ENCODE measurements around the gene PTGER2. TPM values are rescaled to one million over a fixed set of nuclear protein-coding genes. Genes with fewer than 3 reads are reported as not detected.

Gene PTGER2
- total and polyA plus RNA-seq, 2 of the 8 experiments (the other 6 are each of a cell fraction or from before 2014, with no cell fraction given): 1.2 TPM

- H3K18ac ChIP-seq (ENCODE audit: extremely low read depth, low read length): no peak overlapping the region
- H3K9me3 ChIP-seq (ENCODE audit: insufficient read depth in 2 of 2, low read depth in 1 of 2, low read length in 1 of 2): no peaks in the 10 kb centered on the region
- no peak overlapping the region for H2BK12ac ChIP-seq (ENCODE audit: low read depth, low read length)
- no peak overlapping the region for H3K9ac ChIP-seq (replicated peaks in 1 of 4; ENCODE audit: extremely low read depth in 1 of 4, low read depth in 3 of 4, low read length in 3 of 4)
- H4K8ac ChIP-seq (ENCODE audit: extremely low read depth, insufficient read depth, low read length): no peak overlapping the region
- no peak overlapping the region for H3K4me2 ChIP-seq (ENCODE audit: insufficient read depth in 1 of 2, low read depth in 2 of 2, low read length in 2 of 2)
- no peak overlapping the region for H3K4me3 ChIP-seq (ENCODE audit: extremely low read depth in 1 of 4, insufficient read depth in 2 of 4, low read depth in 3 of 4, low read length in 4 of 4)
- no peak overlapping the region for H3K4ac ChIP-seq (replicated peaks; ENCODE audit: insufficient read length, low read depth, low read length)
- H3K79me2 ChIP-seq (ENCODE audit: control insufficient read depth in 1 of 2, insufficient read depth in 2 of 2, low read length in 2 of 2): no peaks in the 10 kb centered on the region
- no peak overlapping the region for H3K56ac ChIP-seq (replicated peaks; ENCODE audit: insufficient read length, low read depth, low read length)
- DNase-seq (ENCODE audit: low read depth in 1 of 2, low spot score in 2 of 2): peak in 1 of 2 experiments; percentile 16
- H4K20me1 ChIP-seq (replicated peaks in 1 of 2; ENCODE audit: control insufficient read depth in 1 of 2, insufficient read depth in 2 of 2, low read length in 2 of 2): no peaks in the 10 kb centered on the region
- no peak overlapping the region for H2BK120ac ChIP-seq (replicated peaks; ENCODE audit: low read depth, low read length)
- ChIA-PET POLR2A (ENCODE audit: partially characterized antibody) (interaction anchor here (0.7 kb wide), 1 partner anchor 23 kb away, joined by 3 read pairs; no protein-coding TSS in a partner anchor), CTCF (ENCODE audit: partially characterized antibody) (interaction anchor here (0.6 to 2.0 kb wide), 5 partner anchors 12 to 291 kb away, joined by 3 to 5 read pairs (median 3); no protein-coding TSS in a partner anchor)
- H3K14ac ChIP-seq (ENCODE audit: insufficient read length): no peak overlapping the region
- FAIRE-seq: no peak
- no peak overlapping the region for H4K91ac ChIP-seq (replicated peaks; ENCODE audit: insufficient read length, low read length)
- H3K23me2 ChIP-seq (ENCODE audit: low read depth, low read length): no peaks in the 10 kb centered on the region; the same call in 1 of the 2 replicates
- H3K36me3 ChIP-seq (ENCODE audit: control insufficient read depth in 2 of 4, insufficient read depth in 4 of 4, low read length in 3 of 4): no peaks in the 10 kb centered on the region
- no peak overlapping the region for H2BK5ac ChIP-seq (ENCODE audit: low read depth, low read length)
- H3K4me1 ChIP-seq (replicated peaks in 1 of 4; ENCODE audit: control insufficient read depth in 3 of 4, insufficient read depth in 4 of 4, low read length in 3 of 4): no peaks in the 10 kb centered on the region
- H2AK5ac ChIP-seq (ENCODE audit: low read depth, low read length): no peak overlapping the region
- H2AFZ ChIP-seq (ENCODE audit: low read length): no peak overlapping the region
- no peaks in the 10 kb centered on the region for H3K27me3 ChIP-seq (replicated peaks in 1 of 4; ENCODE audit: control insufficient read depth in 3 of 4, extremely low read depth in 1 of 4, insufficient read depth in 3 of 4, low read length in 3 of 4)
- no peak overlapping the region for H3K23ac ChIP-seq (ENCODE audit: insufficient read length)
- H2BK15ac ChIP-seq (ENCODE audit: low read length): 0 out of 2 replicates have a peak overlapping the region, but pooled peaks have one; percentile 23
- no peaks in the 10 kb centered on the region for H3K79me1 ChIP-seq (ENCODE audit: low read depth, low read length)
- no peak overlapping the region for H3K27ac ChIP-seq (ENCODE audit: low read depth, low read length)
- H4K5ac ChIP-seq (ENCODE audit: insufficient read length, low read depth, low read length): no peak overlapping the region
- WGBS, 2 experiments (ENCODE audit: extremely low coverage in 1 of 2, insufficient coverage in 1 of 2, insufficient read length in 1 of 2, insufficient replicate concordance in 2 of 2, low coverage in 1 of 2, low lambda C conversion rate in 2 of 2, missing lambda C conversion rate in 1 of 2): 92% methylated on average over 4 of the region's 4 CpGs; no CpG with 5 or more reads in 1 of the 2 experiments
- H2BK20ac ChIP-seq (ENCODE audit: low read length): no peak overlapping the region
- TF ChIP-seq HDAC6 (IDR thresholded peaks at IDR 0.05; ENCODE audit: low read depth, low read length): no peak
- no peak for TF ChIP-seq JUN (IDR thresholded peaks at IDR 0.05; ENCODE audit: low read depth, low read length)
- no peak for TF ChIP-seq ASH2L (IDR thresholded peaks at IDR 0.05; ENCODE audit: low read length)
- TF ChIP-seq GABPA (IDR thresholded peaks at IDR 0.05; ENCODE audit: borderline replicate concordance, insufficient read depth, low read length): no peak
- no peak for TF ChIP-seq ZNF274 (IDR thresholded peaks at IDR 0.05; ENCODE audit: borderline replicate concordance, extremely low read depth, low read length)
- TF ChIP-seq EP300 (IDR thresholded peaks at IDR 0.05; ENCODE audit: borderline replicate concordance in 1 of 2, low read depth in 2 of 2, low read length in 2 of 2): no peak
- no peak for TF ChIP-seq TAF1 (IDR thresholded peaks at IDR 0.05; ENCODE audit: low read depth, low read length)
- TF ChIP-seq YY1 (IDR thresholded peaks at IDR 0.05; ENCODE audit: low read depth, low read length): no peak
- no peak for TF ChIP-seq RNF2 (IDR thresholded peaks at IDR 0.05; ENCODE audit: borderline replicate concordance, low read depth, low read length, missing control alignments, poor library complexity, severe bottlenecking)
Measured at GRCh38 chr14:52286661-52287649, 27.2 kb upstream of the PTGER2 start.
